Gastrocnemius medialis (tissue), 4 donors: ENCODE results near the gene CTNNBIP1. TPM values are rescaled to one million over a fixed set of nuclear protein-coding genes. Genes with fewer than 3 reads are reported as not detected.

ENCODE experiments used
- ATAC-seq, 2 donors: fragments of 150-250 bp; one replicate each; pipeline ENCODE4 v1.9.1; 2016
- DNase-seq, 2 donors: peaks; one replicate each; pipeline ENCODE4 v3.0.0-alpha.2; 2019
- H3K27ac ChIP-seq, 4 donors: fragments of 200-600 bp; sonication (generic); 1 replicate in 1 of 4; 2 replicates in 3 of 4; pipeline ENCODE4 v1.5.1; 2016 to 2018; ENCODE audit warnings: mild to moderate bottlenecking in 2 of 4, moderate library complexity in 1 of 4
- H3K27me3 ChIP-seq, 3 donors: fragments of 200-600 bp; sonication (generic) in 2 of 3; 1 replicate in 1 of 3; 2 replicates in 2 of 3; pipeline versions ENCODE4 v1.5.1 to v1.6.0; 2016 to 2019; ENCODE audit warnings: mild to moderate bottlenecking in 1 of 3, moderate library complexity in 1 of 3
- H3K36me3 ChIP-seq, 2 donors: fragments of 200-600 bp; sonication (generic) in 1 of 2; one replicate each; pipeline ENCODE4 v1.5.1; 2017 to 2018
- H3K4me1 ChIP-seq, 2 donors: fragments of 200-600 bp; sonication (generic) in 1 of 2; one replicate each; pipeline ENCODE4 v1.5.1; 2016 to 2017; ENCODE audit warnings: mild to moderate bottlenecking in 2 of 2
- H3K4me3 ChIP-seq, 4 donors: fragments of 200-600 bp; sonication (generic) in 3 of 4; 1 replicate in 1 of 4; 2 replicates in 3 of 4; pipeline ENCODE4 v1.5.1; 2016 to 2019; ENCODE audit warnings: mild to moderate bottlenecking in 2 of 4
- H3K9me3 ChIP-seq, 3 donors: fragments of 200-600 bp; sonication (generic) in 2 of 3; 1 replicate in 1 of 3; 2 replicates in 2 of 3; pipeline ENCODE4 v1.5.1; 2016 to 2019
- POLR2A ChIP-seq, 2 donors: fragments of 450-650 bp; IDR thresholded peaks; one replicate each; pipeline ENCODE4 v1.6.1; 2017; ENCODE audit warnings: antibody characterized with exemption in 2 of 2, mild to moderate bottlenecking in 2 of 2, moderate library complexity in 2 of 2
- in situ Hi-C, 4 donors: fragments of 200-750 bp; cut with MboI; loops; one replicate each; pipeline versions ENCODE4 v1.15.0 to v1.8.0; 2017; ENCODE audit warnings: low sequenced_read_pairs in 4 of 4
- intact Hi-C: fragments of 100-400 bp; cut with DNase I; formaldehyde crosslinking; loops from one replicate; pipeline ENCODE4 v1.15.1; 2023; ENCODE audit warnings: low total_unique reads
- total RNA-seq, 4 donors: library from RNA; depleted of rRNA; stranded (reverse); fragments of >200 nt; gene quantifications; one replicate each; pipeline versions ENCODE4 v1.1.0 to v1.2.3, GENCODE V29; 2016
- TF ChIP-seq, protein P1 (sequence below), 5 experiments: fragments of 450-650 bp in 3 of 5; fragments of 200-600 bp in 2 of 5; sonication (generic) in 2 of 5; IDR thresholded peaks in 4 of 5; conservative IDR thresholded peaks in 1 of 5; 1 replicate in 4 of 5; 2 replicates in 1 of 5; pipeline ENCODE4 v1.5.1; 2016 to 2019; ENCODE audit warnings: antibody characterized with exemption in 5 of 5, mild to moderate bottlenecking in 3 of 5, moderate library complexity in 3 of 5

CTNNBIP1 gene
- total RNA-seq, 4 donors from 2014 or later: 10.3 to 13.2 (median 10.4) TPM

DNA sequence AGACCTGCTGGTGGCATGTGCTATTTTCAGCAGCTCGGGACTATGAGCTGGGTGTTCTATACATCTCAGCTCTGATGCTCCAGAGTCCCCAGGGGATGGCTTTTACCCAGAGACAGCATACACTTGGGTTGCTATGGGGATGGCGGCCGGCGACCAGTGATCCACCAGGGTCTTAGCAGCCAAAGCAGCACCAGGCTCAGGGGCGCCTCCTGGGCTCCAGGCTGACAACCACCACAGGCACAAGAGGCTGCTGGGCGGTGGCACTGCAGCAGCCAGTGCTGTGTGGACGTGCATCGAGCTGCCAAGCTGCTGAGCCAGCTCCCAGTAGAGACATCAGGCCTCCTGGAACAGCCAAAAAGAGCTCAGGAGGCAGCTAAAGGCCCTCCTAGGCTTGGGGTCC lies 48.7 kb downstream of the CTNNBIP1 start:
- no peak overlapping the region for H3K4me3 ChIP-seq
- ATAC-seq (no peak), DNase-seq (no peak)
- H3K36me3 ChIP-seq: no peaks in the 10 kb centered on the region
- no peaks in the 10 kb centered on the region for H3K9me3 ChIP-seq
- TF ChIP-seq, protein P1, sequence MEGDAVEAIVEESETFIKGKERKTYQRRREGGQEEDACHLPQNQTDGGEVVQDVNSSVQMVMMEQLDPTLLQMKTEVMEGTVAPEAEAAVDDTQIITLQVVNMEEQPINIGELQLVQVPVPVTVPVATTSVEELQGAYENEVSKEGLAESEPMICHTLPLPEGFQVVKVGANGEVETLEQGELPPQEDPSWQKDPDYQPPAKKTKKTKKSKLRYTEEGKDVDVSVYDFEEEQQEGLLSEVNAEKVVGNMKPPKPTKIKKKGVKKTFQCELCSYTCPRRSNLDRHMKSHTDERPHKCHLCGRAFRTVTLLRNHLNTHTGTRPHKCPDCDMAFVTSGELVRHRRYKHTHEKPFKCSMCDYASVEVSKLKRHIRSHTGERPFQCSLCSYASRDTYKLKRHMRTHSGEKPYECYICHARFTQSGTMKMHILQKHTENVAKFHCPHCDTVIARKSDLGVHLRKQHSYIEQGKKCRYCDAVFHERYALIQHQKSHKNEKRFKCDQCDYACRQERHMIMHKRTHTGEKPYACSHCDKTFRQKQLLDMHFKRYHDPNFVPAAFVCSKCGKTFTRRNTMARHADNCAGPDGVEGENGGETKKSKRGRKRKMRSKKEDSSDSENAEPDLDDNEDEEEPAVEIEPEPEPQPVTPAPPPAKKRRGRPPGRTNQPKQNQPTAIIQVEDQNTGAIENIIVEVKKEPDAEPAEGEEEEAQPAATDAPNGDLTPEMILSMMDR (IDR thresholded peaks at IDR 0.05 in 4 of 5, conservative IDR thresholded peaks at IDR 0.05 in 1 of 5): no peak
- peaks cover 3 to 8% of the 10 kb centered on the region in 2 donors for H3K4me1 ChIP-seq
- H3K27me3 ChIP-seq: no peaks in the 10 kb centered on the region
- intact Hi-C loops (no loop called here), in situ Hi-C loops (loop anchor here in 3 of 4 donors (10.0 kb wide), 2 partner anchors 77 to 227 kb away; no protein-coding TSS in a partner anchor)
- no peak overlapping the region for H3K27ac ChIP-seq

DNA sequence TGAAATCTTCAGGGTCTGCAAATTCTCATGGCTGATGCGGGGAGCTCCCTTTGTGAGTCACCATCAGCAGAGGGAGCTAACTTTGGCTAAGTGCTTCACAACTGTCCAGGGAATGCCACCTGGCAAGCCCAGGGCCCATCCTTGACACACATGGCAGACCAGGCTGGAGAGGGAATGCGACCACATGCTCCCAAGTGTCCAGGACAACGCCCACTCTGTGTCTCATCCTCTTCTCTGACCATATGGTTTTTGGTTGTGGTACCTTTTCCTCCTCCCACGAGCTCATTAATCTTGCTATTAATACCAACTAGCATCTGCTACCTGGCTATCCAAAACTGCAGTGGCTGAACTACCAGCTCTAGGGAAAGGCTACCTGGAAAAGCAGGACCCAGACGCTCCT lies 49.2 kb downstream of the CTNNBIP1 start:
- intact Hi-C loops: no loop called here
- Histone ChIP-seq H3K4me3 (no peak overlapping the region), H3K27ac (no peak overlapping the region), H3K27me3 (no peaks in the 10 kb centered on the region), H3K36me3 (no peaks in the 10 kb centered on the region), H3K9me3 (no peaks in the 10 kb centered on the region), H3K4me1 (peaks cover 3 to 8% of the 10 kb centered on the region in 2 donors)
- DNase-seq (no peak), ATAC-seq (no peak)
- TF ChIP-seq, protein P1 (IDR thresholded peaks at IDR 0.05 in 4 of 5, conservative IDR thresholded peaks at IDR 0.05 in 1 of 5): no peak
- no peak for TF ChIP-seq POLR2A (IDR thresholded peaks at IDR 0.05)
- in situ Hi-C loops: loop anchor here in 3 of 4 donors (10.0 kb wide), 2 partner anchors 76 to 226 kb away; no protein-coding TSS in a partner anchor

DNA sequence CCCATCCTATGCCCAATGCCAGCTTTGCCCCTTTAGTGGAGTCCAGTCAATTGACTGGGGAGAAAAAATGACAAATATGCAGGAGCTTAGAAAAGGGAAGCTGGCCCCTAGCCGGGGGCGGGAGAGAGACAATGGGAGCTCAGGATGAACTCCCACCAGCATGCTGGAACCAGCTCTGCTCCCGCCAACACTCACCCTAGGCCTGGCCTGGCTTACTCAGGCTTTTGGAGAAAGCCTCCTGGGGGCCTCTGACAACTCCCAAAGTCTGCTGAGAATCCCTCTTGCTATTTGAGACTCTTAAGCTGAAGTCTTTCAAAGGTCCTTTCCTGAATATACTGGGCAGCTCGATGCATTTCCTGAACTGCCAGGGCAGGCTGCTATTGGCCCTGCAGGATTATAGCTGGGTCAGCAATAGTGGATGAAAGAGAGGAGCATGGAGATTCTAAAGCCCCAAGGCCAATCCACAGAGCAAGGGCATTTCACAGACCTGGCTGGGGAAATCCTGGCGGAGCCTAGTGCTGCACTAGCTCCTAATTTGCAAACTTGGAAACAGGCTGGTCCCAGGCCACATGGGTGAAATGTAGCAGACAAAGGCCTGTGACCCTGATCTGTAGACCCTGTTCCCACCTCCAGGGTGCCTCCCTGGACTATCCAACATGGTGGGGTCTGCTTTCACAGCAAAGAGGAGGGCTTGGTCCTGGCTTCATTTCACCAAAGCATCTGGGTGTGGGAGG lies 50.6 kb downstream of the CTNNBIP1 start:
- H3K9me3 ChIP-seq: no peaks in the 10 kb centered on the region
- in situ Hi-C loops: loop anchor here in 3 of 4 donors (10.0 kb wide), 2 partner anchors 75 to 225 kb away; no protein-coding TSS in a partner anchor
- H3K4me3 ChIP-seq: no peak overlapping the region
- H3K4me1 ChIP-seq: peaks cover 3 to 8% of the 10 kb centered on the region in 2 donors
- no peak for ATAC-seq
- TF ChIP-seq, protein P1 (IDR thresholded peaks at IDR 0.05 in 4 of 5, conservative IDR thresholded peaks at IDR 0.05 in 1 of 5): no peak
- no peak for TF ChIP-seq POLR2A (IDR thresholded peaks at IDR 0.05)
- H3K27me3 ChIP-seq: no peaks in the 10 kb centered on the region
- intact Hi-C loops: no loop called here
- DNase-seq: no peak
- H3K27ac ChIP-seq: no peak overlapping the region
- H3K36me3 ChIP-seq: no peaks in the 10 kb centered on the region

DNA sequence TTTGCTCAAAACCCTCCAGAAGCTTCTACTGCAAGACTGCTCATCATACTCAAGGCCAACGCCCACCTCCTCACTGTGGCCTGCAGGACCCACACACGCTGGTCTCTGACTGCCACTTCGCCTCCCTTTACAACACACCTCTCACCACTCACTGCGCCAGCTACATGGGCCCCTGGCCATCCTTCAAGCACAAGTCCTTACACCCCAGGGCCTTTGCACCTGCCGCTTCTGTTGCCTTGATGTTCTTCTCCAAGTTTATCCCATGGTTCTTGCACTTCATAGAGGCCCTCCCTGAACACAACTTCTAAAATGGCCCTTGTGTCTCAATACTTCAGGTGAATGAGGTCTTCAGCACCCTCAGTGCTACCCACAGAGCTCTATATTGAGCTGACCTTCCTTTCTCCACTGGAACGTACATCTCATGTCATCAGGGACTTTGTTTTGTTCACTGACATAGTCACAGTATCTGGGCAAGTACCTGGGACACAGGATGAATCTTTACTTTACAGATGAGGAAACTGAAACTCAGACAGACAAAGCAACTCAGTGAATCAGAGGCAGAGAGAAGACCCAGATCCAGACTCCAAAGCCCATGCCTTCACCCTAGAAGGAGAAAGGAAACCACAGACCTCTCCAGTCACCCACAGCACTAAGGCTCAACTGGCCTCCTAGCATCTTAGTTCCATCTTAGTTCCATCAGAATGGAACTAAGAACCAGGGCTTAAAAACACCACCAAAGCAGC lies 51.6 kb downstream of the CTNNBIP1 start:
- H3K27ac ChIP-seq: no peak overlapping the region
- in situ Hi-C loops: no loop called here
- H3K36me3 ChIP-seq: no peaks in the 10 kb centered on the region
- intact Hi-C loops: no loop called here
- no peaks in the 10 kb centered on the region for H3K9me3 ChIP-seq
- H3K27me3 ChIP-seq: no peaks in the 10 kb centered on the region
- DNase-seq (no peak), ATAC-seq (no peak)
- no peak overlapping the region for H3K4me3 ChIP-seq
- H3K4me1 ChIP-seq: peaks cover 0 to 2% of the 10 kb centered on the region in 2 donors
- TF ChIP-seq POLR2A (IDR thresholded peaks at IDR 0.05): no peak
- TF ChIP-seq, protein P1 (IDR thresholded peaks at IDR 0.05 in 4 of 5, conservative IDR thresholded peaks at IDR 0.05 in 1 of 5): no peak
